M059J (cell line): Measurements from ENCODE around the gene MLLT6. TPM values are rescaled to one million over a fixed set of nuclear protein-coding genes. Genes with fewer than 3 reads are reported as not detected.

Experiments used
- DNase-seq: peaks from one replicate; pipeline ENCODE4 v3.0.0-alpha.2; 2012; ENCODE audit warnings: low read depth
- total RNA-seq: library from RNA; depleted of rRNA; stranded (reverse); fragments of >200 nt; shearing (Covaris generic); gene quantifications from 2 replicates; pipeline ENCODE4 v1.2.3, GENCODE V29; 2014; rRNA removed

The MLLT6 gene
- total RNA-seq = 9.7 and 17.0 TPM in 2 replicates

- DNase-seq = peak; percentile 72
These were observed at the start of gene MLLT6 for GRCh38 chr17:38704606-38705522. Gene MLLT6, plus strand, starts transcription at chr17:38705273. Its CDS starts 360 bp downstream, at chr17:38705633.

DNA sequence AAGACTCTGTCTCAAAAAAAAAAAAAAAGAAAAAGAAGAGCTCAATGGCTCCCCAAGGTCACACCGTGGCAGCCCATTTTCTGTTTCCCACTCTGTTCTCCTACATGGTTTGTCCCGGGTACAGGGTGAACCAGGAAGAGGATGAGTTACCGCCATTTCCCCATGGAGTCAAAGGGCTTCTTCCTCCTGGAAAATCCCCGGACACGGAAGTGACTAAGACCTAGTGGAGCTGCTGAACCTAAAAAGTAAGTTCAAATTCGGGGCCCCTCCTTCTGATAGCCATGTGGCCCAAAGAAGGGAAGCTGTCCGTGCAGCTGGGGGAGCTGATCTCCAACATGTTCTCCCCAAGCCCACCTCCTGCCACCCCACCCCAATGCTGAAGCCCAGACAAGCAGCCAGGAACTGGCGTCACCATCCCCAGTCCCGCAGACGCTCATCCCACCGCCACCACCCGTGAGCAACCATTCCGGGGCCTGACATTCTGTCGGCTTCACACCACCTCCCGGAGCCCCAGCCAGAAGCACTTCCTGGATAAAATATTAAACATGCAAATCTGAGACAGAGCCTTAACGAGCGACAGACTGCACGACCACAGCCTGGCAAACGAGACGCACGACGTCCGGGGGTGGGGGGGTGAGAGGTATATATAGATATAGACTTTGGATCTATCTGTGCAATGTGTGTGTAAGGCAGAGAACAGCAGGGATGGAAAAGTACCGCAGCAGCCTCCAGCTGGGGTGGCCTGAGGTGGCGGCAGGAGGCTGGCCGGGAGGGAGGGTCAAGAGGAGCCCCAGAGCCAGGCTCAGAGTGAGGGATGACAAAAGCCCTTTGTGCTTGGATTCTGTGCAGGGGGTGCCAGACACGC lies 47.9 kb upstream of the MLLT6 start:
- DNase-seq = no peak

DNA sequence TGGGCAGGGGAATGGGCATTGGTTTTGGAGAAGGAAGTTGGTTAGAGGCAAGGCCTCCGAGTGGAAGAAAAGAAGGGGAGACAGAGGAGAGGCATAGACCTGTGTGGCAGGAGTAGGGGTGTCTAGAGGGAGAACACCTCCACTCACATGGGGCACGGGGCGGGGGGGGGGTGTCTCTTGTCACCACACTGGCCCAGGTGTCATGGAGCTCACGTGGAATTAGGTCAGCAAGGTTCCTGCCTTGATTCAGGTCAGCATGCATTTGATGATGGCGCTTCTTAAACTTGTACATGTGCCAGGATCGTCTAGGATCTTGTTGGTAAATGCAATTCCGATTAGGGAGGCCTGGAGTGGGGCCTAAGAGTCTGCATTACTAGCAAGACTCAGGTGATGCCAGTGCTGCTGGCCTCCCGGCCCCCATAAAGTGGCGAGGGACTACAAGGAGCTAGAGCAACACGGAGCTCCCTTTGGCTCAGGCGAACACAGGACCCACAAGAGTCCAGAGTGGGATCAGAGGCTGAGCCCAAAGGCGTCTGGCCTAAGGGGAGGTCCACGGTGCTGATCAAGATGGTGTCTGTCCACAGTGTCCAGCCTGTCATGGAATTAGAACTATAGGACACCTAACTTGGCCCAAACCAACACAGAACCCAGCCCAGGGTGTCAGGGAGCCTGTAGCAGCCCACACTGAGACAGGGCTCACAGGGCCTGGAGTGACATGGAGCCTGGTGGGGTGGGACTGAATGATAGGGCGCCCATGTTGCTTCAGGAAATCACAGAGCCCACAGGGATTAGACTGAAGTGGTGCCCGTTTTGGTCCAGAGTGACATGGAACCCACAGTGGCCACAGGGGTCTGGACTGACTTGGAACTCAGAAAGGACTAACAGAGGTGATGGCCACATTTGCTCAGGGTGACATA lies 47.0 kb upstream of the MLLT6 start:
- DNase-seq = no peak

GRCh38 chr17:38658741-38659345 lies 46.2 kb upstream of the MLLT6 start:
- no peak for DNase-seq

DNA sequence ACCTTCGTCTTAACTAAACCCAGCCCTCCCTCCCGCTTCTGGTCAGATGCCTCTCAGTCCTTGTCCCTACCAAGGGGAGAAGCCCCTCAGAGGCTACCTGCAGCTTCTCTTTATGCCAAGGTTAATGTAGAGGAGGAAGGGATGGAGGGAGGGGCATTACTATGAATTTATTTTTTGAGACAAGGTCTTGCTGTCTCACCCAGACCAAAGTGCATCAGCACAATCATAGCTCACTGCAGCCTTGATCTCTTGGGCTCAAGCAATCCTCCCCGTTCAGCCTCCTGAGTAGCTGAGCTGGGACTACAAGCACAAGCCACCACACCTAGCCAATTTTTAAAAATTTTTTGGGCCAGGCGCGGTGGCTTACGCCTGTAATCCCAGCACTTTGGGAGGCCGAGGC lies 45.7 kb upstream of the MLLT6 start:
- no peak for DNase-seq

DNA sequence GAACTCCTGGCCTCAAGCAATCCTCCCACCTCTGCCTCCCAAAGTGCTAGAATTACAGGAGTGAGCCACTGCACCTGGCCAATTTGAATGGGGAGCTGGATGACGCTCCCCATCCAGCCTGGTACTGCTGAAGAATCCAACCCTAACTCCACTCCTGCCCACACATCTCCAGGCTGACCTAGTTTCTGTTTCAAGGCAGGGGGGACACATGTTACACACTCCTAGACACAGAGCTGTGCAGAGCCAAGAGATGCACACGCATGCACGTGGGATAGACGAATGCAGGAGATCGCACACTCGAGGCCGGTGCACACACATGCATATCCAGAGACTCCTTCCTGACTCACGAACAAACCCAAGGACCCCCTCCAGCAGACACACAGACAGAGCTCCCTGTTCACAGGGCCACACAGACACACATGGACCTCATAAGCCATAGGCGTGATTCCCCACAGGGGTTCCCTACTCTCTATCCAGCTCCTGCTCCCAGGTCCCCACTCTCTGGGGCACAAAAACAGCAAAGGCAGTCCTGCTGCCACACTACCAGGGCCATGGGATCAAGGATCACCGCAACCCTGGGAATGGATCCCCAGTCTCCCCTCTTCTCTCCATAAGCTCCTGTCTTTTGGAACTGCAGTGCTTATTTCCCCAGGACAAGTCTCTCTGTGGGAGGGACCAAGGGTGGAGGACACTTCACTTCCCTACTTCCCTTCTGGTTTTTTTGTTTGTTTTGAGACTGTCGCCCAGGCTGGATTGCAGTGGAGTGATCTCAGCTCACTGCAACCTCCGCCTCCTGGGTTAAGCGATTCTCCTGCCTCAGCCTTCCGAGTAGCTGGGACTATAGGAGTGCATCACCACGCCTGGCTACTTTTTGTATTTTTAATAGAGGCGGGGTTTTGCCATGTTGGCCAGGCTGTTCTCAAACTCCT lies 44.7 kb upstream of the MLLT6 start:
- DNase-seq = peak; percentile 49

DNA sequence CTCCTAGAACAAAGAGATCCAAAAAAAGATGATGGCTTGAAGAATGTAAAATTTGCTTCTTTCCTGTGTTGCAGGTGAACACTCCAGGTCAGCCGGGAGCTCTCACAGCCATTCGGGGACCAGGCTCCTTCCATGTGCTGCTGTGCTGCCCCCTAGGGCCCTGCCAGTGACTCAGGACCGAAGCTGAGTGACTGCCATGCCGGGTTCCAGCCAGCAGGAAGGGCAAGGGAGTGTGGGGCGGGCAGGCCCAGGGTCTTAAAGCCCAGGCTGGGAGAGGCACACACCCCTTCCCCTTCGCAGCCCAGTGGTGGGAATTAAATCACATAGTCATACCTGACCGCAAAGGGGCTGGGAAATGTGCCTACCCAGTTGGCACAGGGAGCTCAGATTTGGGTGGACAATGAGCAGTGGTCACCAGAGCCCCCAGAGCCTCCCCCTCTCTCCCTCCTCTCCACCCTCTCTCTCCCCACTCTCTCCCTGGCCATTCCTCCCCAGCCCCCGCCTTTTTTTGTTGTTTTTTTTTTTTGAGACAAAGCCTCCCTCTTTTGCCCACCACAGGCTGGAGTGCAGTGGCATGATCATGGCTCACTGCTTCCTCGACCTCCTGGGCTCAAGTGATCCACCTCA lies 41.8 kb upstream of the MLLT6 start:
- peak; percentile 59 for DNase-seq

- peak; percentile 40 for DNase-seq
These were observed 41.0 kb upstream of the MLLT6 start for GRCh38 chr17:38663964-38664644.

- DNase-seq = peak; percentile 61
These were observed 37.8 kb upstream of the MLLT6 start for GRCh38 chr17:38667099-38667786.

- DNase-seq = no peak
These were observed 37.3 kb upstream of the MLLT6 start for GRCh38 chr17:38667787-38668122.

DNA sequence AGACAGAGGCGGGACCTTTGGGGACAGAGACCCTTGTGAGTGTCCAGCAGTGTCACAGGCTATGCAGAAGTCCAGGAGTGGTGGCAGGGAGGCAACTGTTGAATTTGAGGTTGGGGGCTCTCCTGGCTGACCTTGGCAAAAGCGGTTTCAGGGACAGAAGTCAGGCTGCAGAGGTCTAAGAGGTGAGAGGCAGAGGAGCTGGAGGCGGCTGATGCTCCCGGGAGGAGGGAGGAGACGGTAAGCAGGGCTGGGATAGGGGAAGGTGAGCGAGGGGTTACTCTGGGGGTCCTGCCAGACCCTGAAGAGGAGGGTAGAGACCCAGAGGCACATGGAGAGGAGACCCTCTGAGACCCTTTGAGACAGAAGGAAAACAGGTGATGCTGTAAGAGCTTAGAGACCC lies 35.6 kb upstream of the MLLT6 start:
- DNase-seq = no peak

DNA sequence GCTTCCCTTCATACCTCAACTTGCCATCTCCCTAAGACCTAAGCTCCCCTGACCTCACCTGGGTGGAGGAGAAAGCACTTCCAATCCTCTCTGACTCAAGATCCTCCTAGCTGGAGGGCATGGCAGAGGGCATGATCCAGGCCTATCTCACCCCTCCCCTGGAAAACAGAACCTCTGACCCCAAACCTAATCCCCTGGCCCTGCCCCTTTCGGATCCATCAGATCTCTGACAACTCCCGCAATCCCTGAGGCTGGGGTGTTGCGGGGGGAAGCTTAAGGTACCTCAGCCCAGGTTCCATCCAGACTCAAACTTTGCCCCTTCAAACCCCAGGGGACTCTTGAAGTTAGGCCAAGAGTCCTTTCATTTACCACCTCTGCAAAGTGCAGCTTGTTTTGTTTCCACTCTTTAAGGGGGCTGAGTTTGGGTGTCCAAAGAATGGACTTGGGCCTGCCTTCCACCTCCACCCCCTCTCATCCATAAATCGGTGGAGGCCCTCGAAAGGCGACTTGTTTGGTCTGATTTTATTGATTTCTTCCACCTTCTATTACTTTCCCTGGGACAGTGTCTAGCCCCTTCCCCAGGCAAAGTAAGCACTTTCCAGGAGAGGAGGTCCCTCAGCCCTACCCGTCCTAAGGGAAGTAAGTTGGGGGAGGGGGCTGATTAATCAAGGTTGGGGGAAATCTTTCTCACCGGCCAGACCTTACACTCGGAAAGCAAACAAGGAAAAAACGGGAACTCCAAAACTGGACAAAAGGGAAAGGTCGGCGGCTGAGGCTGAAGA lies 32.9 kb upstream of the MLLT6 start:
- DNase-seq = no peak

GRCh38 chr17:38672788-38673706 lies 32.0 kb upstream of the MLLT6 start:
- no peak for DNase-seq

DNA sequence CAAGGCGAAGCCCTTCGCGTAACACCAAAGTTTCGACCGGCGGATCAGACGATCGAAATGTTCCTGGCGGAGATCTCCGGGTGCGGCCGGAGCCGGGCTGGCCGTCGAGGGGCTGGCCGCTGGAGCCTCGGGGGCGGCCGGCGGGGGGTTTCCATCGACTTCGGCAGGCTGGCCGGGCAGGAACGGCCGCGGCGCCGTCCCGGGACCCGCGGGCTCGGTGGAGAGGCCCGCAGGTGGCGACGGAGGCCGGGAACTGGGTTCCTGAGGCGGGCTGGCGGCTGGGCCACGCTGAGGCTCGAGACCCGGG lies 31.4 kb upstream of the MLLT6 start:
- DNase-seq = no peak

DNA sequence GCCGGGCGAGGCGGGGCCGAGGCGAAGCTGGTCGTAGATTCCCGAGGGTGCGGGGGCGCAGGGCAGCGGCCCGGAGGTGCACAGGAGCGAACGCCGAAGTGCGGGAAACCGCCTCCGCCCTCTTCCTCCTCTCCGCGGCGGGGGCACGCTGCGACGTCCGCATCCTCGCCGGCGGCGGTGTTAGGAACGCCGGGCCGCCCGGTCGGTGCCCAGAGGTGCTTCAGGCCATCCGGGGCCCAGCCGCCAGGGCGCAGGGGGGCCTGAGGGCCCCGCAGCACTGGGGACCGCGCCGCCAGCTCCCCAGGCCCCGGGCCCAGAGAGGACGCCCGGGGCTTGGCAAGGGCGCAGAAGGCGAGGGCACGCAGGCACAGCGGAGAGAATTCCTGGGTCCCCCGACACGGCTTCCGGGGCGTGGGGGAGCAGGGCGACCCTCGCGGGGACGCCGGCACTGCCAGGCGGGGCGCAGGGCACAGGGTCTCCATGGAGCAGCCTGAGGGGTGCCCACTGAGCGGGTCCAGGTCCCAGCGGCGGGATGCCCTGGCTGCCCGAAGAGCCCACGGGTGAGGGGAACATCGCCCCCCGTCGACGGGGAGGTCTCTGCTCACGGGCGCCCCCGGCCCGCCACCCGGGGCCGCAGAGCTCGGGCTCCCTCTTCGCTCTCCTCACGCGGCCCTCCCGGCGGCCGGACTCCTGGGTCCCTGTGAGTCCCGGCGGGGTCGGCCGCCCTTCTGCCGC lies 30.9 kb upstream of the MLLT6 start:
- DNase-seq = no peak
